Ureter (tissue), 1 donor: Measurements from ENCODE around the gene SIMC1. TPM values are rescaled to one million over a fixed set of nuclear protein-coding genes. Genes with fewer than 3 reads are reported as not detected.
A peak's percentile ranks its signal among the peaks of the same experiment; 100 is the strongest.

Experiments used
- DNase-seq: peaks from one replicate; pipeline ENCODE4 v3.0.0-alpha.2; 2020; ENCODE audit warnings: low spot score
- total RNA-seq: library from RNA; stranded (reverse); gene quantifications from one replicate; pipeline ENCODE4 v1.2.4, GENCODE V29; 2023
- donor health status: DM: yes; HTN: yes; CAD: no.

The SIMC1 gene
- total RNA-seq, 1 donor from 2014 or later: 25.7 TPM

DNA sequence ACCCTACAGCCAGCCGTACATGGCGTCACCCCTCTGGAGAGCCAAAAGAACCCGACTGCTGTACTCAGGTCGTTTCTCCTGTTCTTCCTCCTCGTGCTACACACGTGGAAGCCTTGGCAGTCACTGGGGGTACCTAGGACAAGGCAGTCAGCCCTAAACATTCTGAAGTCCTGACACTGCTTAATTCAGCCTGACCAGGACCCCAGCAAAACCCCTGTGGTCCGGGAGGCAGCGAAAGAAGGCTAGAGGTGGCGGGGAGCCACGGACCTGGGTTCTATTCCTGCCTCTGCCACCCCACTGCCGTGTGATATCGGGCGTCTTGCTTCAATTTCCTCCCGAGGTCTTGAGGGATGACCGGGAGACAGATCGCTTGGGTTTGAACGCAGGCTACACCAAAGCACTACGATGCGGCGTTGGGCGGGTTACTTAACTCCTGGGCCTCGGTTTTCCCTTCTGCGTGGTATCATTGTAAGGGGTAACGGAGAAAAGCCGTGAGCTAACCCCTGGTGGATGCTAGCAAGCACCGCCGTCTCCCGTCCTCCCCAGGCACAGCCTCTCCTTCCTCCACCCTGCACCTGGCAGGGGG lies 126.6 kb downstream of the SIMC1 start:
- peak; percentile 55 for DNase-seq

DNA sequence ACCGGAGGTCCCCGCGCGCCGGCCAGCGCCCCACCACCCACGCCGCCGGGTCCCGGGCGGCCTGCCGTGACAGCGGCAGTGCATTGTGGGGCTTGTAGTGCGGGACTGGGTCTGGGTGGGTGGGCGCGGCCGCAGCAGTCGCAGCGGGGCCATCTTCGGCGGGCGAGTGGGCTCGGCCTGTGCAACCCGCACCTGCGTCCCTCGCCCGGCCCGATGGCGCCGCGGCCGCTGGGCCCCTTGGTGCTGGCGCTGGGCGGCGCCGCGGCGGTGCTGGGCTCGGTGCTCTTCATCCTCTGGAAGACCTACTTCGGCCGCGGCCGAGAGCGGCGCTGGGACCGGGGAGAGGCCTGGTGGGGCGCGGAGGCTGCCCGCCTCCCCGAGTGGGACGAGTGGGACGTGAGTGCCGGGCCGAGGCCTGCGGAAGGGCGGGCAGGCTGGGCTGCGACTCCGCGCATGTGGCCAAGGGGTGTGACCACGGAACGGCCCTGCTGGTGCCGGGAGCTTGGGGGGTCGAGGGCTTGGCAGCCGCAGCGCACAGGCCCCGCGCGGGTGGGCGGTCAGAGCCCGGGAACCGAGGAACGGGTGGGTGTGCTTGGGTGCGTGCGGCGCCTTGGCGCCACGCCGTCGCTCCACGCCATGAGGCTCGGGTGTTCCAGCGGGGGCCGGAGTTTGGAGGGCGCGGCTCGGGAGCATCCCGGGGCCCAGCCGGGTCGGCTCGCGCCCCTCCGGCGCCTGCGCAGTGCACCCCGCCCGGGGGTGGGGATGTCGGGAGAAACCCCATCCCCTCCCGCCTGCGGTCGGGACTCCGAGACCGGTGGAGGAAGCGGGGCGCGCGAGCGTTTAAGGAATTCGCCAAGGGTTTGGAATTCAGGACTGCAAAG lies 127.4 kb downstream of the SIMC1 start, which contains the start of gene ARL10:
Gene ARL10, plus strand, starts transcription at position 137 of the 881 bp plus-strand sequence. Its CDS starts 77 bp downstream, at position 214.
- no peak for DNase-seq

DNA sequence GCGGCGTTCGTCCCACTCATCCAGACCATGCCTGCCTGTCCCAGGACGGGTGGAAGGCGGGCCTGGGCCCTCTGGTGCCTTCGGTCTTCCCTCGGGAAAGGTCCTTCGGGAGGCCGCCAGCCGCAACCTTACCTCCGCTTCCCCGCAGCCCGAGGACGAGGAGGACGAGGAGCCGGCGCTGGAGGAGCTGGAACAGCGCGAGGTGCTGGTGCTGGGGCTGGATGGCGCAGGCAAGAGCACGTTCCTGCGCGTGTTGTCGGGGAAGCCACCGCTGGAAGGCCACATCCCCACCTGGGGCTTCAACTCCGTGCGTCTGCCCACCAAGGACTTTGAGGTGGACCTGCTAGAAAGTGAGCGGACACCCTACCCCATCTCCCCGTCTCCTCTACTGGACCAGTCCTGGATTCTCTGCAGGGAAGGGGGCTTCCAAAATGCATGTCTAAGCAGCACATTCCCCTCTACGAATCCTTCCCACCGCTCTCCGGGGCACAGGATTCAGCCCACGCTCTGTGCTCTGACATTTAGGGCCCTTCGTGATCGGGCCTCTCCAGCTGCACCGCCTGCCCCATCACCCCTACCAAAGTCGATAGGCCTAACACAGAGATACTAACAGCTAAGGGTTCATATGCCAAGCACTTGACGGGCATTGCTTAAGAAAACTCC lies 128.1 kb downstream of the SIMC1 start:
- no peak for DNase-seq

DNA sequence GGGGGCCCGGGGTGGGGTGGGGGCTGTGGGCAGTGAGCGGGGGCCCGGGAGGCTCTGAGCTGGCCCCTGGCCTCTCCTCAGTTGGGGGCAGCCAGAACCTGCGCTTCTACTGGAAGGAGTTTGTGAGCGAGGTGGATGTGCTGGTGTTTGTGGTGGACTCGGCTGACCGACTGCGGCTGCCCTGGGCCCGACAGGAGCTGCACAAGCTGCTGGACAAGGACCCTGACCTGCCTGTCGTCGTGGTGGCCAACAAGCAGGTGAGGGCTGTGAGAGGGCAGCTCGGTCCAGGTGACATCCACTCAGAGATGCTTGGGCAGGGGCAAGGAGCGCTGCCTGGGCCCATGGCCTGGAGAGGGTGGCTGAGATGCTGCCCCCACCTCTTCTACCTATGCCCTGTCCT lies 130.5 kb downstream of the SIMC1 start:
- DNase-seq: no peak

DNA sequence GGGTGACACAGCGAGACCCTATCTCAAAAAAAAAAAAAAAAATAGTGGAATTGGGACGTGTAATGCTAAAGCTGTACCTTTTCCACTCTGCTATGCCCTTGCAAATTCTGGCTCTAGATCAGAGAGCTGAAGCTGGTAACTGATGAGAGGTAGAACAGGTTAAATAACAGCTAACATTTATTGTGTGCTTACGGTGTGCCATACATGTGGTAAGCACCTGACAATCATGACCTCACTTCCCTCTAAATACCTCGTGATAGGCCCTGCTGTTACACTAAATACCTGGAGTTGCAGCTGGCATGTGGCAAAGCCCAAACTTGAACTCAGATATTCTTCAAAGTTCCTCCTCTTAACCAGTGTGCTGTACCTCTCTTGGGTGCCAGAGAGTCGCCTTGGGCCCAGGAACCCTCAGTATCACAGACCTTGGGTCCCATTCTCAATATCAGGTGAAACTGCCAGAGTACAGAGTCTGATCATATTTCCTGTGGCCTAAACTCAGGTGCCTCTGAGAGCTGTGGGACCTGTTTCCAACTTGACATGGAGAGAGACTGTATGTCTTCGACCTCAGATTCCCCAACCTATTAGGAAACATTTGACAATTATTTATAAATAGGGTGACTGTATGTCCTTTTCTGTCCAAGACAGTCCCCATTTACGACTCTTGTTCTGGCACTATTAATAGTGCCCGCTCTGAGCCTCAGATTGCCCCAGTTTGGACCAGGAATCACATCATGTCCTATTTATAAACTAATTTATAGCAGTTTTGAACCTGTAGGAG lies 131.9 kb downstream of the SIMC1 start:
- no peak for DNase-seq

DNA sequence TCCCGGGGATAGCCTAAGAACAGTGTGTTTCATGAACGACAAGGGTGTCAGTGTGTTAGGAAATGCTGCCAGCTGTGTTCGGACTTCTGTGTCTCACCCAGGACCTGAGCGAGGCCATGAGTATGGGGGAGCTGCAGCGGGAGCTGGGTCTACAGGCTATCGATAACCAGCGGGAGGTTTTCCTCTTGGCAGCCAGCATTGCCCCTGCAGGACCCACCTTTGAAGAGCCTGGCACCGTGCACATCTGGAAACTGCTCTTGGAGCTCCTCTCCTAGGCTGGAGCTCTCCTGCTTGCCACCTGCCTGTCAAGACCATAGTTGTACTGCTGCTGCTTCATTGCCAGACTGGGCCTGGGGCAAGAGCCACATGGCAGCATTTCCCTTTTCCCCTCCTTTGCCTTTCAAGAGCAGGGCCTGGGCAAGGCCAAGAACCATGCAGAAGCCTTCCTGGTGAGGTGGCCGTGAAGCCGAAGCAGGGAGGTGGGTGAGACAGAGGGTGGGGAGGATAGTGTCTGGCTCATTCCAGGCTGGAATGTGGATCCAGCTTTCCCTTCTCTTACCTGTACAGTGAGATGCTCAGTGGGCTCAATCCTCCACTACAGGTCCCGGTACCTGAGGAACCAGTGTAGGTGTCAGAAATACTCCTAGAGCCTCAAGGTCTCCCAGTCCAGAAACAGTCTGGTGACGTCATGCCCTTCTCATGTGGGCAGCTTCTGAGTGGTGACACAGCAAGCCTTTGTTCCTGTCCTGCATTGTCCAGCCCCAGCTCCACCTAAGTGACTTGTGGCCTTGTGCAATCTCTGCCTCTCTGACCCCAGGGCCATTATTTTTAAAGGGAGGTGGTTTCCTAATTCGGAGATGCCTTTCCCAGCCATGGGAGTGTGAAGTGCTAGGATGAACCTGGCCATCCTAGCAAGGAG lies 133.7 kb downstream of the SIMC1 start:
- DNase-seq: no peak

DNA sequence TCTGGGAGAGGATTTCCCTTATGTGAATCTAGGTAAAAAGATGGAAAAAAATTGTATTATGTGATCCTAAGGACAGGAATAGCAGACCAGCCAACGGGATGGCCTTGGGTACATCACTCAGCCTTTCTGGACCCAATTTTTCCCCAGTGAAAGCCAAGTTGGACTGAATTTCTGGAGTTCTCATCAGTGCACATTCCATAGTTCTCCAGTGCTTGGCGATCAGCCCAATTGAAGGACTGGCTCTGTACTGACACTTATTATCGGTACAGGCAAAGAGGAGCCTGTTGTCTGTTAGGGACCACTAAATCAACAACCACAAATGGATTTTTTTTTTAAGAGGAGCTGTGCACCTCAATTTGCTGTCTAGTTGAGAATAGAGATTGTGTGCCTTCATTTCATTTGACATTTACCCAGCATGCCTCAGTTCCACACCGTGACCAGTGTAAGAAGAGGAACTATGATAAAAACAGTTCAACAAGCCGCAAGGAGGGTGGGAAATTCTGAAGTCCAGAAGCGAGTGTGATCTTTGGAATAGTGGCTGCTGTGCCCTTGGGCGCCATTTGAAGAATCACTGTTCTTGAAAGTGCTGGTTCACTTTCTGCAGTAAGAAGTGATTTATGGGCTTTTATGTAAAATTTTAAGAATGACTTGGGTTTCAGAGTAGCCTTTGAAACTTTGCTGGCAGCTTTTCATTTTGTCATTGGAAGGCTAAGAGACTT lies 135.0 kb downstream of the SIMC1 start:
- DNase-seq: no peak

DNA sequence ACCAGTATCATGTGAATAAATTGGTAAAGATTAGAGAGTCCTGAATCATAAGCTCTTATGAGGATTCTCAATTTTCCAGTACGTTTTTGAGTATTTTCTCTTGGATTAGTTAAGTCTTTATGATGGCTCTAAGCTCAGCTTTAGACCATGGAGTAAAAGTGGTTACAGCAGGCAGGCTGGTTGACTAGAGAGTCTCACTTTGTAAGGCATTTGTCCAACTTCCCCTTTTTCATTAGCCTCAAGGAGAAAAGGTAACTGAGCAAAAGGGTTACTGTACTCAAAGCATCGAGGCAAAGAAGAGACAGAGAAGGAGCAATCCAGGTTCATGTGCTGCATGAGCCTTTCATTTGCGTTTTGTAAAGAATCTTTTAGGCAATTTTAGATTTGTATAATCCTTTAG lies 141.7 kb downstream of the SIMC1 start:
- no peak for DNase-seq

DNA sequence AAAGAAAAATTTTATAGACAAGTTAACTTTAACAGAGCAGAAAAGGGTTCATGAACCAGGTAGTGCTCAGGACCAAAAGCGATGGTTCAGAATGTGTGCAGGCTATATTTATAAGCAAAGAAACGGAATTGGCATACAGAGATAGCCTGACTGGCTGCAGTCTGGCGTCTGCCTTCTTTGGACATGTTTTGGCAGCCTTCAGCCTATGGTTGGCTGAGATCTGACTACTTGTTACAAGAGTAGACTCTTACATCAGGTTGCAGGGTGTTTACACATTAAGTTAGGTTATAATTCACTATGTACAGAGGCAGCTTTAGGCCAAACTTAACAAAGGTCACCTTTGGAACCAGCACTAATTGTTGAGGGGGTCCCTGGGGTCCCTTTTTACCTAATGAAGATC lies 143.2 kb downstream of the SIMC1 start:
- no peak for DNase-seq

DNA sequence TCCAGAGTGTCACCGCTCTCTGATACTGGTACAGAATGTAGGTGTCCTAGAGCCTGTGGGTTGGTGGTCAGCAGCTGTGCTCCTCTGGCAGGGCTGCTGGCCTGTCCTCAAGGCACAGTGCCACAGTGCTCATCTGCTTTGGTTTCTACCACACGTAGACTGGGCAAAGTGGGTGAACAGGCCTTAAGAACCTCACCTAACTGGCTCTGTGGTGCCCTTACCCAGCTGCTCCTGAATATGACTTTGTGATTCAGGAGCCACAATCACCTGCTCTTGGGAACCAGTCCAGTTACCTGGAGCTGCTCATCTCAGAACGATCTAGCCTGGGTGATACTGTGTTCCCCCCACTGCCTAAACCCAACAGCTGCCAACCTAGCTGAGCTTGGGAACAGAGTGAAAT lies 143.8 kb downstream of the SIMC1 start:
- DNase-seq: no peak

DNA sequence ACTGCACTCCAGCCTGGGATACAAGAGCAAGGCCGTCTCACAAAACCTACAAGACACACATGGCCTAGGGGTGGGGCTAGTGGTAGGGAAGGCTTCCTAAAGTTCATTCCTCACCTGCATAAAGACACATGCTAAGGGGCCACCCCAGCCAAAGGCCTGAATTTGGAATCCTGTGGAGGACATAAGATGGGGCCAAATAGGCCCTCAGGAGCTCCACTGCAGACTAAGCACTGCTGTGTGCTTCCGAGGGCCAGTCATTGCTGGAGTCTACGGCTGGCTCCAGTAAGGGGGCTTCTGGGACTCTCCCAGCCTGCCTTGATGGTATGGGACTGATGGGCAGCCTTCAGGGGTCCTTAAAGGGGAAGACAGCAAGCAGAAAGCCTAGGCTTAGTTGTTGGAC lies 144.5 kb downstream of the SIMC1 start:
- no peak for DNase-seq

DNA sequence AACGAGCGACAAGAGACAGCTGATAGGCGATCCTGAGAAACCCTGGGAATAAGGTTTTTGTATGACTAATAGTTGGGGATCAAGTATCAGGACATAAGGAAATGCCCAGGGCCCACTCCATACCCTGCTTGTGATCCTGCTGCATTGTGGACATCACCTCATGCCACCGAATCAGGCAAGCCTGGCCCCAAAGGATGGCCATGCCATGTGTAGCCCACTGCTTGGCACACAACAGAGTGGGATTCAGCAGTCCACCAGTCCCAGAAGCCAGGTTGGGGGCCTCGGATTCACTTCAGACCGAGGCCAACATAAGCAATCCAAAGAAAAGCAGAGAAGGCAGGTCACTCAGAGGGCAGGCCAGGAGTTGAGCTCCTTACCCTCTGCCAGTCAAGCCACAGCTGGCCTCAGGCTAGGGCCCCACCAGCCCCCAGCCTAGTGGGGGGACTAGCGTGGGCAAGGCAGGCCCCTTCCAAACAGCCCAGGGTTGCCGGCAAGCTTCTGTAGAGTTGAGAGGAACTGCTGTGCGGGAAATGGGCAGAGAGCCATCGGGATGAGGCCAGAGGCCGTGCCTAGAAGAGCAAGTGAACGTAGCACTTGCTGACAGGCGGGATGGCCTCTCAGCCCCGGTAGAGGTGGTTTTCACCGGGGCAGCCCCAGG lies 145.2 kb downstream of the SIMC1 start:
- DNase-seq: no peak

DNA sequence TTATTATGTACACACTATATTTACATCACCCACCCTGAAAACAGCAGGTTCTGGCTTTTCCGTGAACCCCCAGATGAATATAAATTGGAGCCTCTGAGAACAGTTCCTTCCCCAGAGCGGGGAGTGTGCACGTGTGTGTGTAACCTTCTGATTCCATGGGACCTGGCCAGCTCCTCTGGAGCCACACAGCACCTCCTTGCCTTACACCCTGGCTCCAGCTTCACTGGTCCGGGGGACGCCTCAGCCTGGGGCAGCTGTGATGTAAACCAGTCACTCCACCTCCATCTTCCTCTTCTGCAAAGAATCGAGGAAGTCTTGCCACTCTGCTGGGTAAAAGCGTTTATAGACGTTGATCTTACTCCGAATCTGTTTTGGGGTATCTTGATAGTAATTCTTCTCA lies 145.7 kb downstream of the SIMC1 start:
- no peak for DNase-seq

DNA sequence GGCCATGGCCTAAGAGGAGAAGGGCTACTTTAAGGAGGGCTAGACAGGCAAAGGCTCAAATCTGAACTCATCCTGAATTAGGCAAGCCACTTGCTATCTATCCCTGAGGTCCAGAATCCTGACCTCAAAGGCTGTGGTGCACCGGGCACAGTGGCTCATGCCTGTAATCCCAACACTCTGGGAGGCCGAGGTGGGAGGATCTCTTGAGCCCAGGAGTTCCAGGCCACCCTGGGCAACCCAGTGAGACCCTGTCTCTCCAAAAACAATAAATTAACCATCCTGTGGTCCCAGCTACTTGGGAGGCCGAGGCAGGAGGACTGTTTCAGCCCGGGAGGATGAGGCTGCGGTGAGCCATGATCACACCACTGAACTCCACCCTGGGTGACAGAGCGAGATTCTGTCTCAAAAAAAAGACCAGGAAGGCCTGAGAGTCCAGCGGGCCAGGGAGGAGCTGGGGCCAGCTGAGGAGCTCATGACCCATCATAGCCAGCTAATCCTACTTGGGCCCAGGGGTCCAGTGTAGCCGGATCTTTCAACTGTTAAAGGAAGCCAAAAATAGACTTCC lies 146.2 kb downstream of the SIMC1 start:
- no peak for DNase-seq

DNA sequence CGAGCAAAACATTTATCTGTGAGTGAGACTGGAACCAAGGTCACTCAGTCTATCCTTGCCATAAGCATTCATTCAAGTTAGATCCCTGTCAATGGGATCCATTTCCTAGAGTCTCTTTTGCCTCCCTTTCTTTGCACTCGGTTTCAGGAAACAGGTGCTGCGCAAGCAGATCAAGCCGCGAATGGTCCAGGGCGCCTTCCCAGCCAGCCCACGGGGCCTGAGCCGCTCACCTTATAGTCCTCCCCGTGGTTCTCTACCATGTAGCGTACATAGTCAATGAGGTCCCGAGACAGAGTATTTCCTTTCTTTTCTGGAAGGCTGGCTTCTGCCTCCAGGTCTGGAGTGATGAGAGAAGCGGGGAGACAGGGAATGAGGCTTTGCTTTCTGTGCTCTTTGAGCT lies 146.8 kb downstream of the SIMC1 start:
- DNase-seq: no peak

DNA sequence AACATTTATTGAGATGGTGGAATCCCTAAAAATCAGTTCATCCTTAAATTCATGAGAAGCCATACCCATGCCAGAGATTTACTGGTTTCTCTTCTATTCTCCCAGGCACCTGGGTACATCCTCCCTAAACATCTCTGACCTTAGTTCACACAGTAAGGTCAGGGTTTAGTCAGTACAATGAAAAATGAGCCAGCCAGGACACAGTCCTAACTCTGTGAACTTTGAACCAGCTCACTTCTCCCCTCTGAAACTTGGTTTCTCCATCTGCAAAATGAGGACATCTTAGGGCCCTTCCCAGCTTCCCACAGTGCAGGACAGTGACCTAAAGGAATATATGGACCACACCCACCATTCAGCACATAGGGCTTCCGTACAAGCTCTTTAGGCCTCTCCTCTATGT lies 148.3 kb downstream of the SIMC1 start:
- no peak for DNase-seq

DNA sequence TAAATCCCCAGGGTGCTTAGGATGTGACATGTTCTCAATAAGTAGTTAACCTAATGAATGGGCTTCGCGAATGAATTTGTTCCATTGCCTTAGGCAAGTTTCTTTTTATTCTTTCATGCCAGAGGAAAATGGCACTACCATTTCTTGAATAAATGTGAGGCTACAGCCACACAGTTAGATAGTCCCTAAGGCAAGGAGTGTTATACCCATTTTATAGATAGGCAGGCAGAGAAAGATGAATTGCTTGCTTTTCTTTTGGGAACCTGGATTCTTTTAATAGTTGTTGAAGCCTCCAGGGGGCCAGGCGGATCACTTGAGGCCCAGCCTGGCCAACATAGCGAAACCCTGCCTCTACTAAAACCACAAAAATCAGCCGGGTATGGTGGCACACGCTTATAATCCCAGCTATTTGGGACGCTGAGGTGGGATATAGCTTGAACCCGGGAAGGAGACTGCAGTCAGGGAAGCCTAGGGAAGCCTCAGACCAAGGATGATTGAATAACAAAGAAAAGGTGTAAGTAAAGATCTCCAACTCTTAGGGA lies 149.2 kb downstream of the SIMC1 start:
- no peak for DNase-seq

DNA sequence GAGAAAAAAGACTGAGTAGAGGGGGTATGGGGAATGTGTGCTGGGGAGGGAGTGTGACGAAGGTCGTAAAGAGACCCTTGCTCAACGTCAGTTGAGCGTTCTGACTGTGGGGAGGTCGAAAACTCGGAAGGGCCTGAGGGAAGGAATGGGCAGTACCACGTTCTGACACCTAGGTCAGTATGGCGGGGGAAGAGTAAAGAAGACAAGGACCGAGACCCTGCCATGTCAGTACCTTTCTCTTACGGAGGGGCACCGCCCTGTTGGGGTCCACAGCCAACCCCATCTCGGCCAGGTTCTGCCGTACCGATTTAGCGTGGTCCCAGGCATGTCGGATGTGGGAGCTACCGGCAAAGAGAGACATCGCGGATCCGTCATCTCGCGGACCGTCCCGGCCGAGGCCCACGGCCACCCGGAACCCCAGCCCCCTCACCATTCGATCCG lies 149.8 kb downstream of the SIMC1 start:
- no peak for DNase-seq
